Activated CD4-positive, alpha-beta T cell treated with anti-CD3 and anti-CD28 coated beads for 48 hours (primary cell): ENCODE results near the gene GNB1L.

ENCODE experiments used
- DNase-seq: peaks from one replicate; pipeline ENCODE4 v3.0.0-alpha.2; 2020

GNB1L gene

DNA sequence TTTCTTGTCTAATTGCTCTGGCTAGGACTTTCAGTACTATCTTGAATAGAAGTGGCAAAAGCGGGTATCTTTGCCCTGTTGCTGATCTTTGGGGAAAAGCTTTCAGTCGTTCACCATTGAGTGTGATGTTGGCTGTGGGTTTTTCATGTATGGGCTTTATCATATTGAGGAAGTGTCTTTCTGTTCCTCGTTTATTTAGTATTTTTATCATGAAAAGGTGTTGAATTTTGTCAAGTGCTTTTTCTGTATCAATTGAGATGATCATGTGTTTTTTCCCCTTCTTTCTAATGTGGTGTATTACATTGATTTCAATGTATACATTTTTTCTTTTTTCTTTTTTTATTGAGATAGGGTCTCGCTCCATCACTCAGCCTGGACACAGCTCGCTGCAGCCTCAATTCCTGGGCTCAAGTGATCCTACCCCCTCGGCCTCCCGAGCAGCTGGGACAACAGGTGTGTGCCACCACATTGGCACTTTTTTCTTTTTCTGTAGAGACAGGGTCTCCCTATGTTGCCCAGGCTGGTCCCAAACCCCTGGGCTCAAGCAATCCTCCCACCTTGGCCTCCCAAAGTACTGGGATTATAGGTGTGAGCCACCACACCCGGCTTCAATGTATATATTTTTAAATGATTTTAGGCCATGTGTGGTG, 5.3 kb upstream of the GNB1L start:
- DNase-seq = no peak

DNA sequence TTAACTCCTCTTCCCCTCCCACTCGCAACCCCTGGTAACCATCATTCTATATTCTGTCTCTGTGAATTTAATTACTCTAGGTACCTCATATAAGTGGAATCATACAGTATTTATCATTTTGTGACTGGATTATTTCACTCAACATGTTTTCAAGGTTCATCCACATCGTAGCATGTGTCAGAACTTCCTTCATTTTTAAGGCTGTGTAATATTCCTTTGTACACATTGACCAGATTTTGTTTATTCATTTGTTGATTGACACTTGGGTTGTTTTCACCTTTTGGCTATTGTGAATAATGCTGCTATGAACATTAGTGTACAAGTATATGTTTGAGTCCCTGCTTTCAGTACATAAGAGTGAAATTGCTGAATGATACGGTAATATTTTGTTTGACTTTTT, 2.7 kb upstream of the GNB1L start:
- no peak for DNase-seq

DNA sequence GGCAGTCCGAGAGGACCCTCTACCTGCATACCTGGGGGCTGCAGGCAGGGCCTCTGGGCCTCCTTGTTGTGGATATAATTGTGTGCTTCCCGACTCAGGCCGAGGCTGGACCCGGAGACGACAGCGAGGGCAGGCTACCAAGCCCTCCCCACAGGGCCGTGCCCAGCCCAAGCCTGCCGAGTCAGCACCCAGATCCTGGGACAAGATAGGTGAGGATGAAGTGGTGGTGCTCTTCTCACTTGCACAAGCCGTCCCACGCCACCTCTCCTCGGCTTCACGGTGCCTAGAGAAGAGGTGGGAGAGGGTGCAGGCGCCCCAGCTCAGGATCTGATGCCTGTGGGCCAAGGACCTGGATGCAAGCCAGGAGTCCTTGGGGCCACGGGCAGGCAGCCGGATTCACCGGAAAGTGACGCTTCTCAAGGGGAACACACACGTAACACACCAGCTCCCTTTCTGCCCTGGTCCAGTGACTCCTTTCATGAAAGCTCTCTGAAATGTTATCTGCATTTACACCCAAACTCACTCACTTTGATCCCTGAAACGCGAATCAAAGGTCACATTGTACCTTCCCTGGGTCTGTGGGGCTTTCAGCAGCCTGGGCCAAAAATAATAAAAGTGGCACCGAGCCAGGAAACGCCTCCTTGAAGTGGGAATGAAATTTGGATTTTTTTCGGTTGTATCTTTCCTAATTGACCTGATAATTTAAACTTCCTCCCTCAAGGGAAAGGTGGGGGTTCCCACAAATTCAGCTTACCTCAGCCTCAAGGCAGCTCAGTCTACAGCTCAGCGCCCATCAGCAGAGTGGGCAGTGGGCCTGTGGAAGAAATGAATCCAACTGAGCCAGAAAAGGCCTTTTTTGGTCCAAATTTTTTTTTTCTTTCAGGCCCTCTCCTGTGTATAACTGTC, 1.1 kb upstream of the GNB1L start:
- peak; percentile 84 for DNase-seq

DNA sequence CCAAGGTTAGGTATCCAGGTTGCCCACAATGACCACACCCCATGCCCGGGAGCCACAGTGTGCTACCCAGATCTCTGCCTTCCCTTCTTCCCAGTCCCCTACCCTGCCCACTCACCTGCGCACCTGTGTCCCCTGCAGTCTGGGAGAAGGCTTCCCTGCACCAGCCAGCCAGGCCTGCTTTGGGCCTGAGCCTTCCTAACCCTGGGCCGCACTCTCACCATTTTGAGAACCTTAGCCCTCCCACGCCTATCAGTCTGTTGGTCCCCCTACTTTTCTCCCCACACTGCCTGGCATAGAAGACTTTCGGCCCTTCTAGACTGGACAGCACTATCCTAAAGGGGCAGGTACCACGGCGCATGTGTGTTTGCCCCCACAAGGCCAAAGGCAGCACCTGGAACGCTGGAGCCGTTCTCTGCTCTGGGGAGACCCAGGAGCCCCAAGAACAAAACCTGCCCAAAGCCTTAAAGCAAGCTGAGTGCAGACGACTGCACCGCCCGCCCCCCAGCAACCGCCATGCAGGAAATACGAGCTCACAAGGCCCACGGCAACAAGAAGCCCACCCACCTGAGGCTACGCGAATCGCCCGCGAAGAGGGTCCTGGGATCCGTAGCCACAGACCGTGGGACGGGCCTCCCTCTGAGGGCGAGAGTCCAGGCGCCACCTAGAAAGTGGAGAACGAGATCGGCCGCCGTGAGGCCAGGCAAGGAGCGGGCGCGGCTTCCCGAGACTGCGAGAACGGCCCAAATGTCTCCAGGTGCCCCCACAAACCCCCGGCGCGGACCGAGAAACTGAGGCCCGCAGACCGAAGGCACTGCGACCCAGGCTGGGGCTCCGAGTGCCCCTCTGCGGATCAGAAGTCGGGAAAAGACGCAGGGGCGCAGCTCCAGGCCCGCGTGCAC, 546 bp downstream of the GNB1L start:
- DNase-seq = peak; percentile 22

DNA sequence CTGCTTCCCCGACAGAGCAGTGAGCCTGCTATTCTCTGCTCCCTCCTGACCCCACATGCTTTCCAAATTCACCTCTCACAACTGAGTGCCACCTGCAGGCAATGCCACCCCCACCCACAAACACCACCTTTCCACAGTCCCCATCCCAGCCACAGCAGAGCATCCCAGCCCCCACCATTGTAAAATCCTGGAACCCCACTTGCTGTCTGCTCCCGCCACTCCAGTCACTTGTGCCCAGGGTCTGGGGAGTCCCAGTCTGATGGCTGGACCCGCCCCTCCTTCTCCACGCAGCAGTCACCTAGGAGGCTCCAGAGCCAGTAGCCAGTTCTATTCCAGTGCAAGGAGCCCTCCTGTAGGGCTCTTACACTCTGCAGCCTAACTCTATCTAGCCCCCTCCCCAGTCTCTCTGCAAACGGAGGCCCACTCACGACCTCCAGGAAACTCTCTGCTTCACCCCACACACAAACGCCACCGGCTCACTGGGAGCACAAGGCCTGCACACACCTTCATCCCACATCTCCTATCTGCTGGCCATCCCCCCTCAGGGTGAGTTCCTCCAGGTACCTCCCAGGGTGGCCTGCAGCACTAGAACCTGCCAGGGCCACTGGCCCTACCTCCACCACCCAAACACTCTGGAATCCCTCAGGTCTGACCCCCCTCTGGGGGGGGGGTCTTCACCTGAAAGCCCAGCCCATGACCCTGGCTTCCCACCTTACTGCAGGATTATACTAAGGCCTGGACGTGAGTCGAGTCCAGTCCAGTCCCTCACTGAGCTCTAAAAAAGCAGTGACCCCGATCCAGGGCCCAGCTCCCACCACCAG, 1.4 kb downstream of the GNB1L start:
- no peak for DNase-seq

DNA sequence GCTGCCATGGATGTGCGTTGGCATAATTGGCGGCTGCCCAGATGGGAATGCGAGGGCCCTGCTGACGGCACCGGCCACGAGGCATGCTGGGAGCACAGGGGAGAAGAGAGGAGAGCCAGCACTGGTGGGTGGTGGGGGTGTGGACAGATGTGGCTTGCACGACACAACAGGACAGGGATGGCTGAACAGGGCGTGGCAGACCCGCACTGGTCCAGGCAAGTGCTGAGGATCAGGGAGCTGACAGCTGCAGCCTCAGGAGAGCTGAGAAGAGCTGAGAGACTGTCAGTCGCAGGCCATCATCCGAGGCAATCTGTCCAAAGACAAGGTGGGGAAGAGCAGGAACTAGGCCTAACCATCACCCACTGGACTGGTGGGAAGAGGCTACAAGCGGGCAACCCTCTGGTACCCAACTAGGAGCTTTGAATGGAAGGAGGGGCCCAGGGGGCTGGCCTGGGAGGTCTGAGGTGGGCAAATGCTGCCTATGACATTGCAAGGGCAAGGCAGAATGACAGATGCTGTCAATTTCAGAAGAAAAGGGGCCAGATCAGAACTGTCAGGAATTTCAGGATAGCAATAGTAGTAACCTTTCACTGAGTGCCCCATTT, 2.4 kb downstream of the GNB1L start:
- no peak for DNase-seq

DNA sequence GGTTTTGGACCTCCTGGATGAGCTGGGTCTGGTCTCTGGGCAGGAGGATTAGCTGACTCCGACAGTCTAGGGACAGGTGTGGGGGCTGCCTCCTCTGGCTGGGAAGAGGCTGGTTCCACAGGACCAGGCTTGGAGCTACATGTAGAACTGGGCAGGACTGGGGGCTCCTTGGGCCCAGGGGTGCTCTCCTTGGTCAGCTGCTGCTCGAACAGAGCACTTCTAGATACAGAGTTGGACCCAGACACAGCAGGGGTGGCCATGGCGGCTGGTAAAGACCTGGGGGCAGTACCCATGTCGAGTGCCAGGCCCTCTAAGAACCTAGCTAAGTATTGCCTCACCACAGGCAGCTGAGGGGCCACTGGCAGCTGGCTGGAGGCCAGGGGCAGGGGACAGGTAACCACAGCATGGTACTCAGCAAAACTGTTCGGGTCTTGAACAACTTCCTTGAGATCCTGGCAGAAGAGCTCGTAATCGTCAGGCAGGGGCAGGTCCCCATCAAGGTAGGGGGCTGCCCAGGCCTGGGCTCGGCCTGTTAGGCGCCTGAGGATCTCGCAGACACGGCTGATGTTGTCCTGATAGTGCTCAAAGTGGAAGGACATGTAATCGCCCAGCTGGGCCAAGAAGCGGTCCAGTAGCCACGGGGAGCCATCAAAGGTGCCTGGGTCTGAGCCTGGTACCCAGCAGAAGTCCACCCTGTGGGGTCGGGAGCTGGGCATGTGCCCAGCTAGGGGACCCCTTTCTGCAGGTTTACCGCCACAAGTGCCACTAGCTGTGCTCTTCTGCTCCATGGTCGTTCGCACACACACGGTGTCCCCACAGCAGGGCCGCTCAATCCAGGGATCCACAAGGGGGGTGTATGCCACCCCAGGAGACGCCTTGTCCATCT, 3.1 kb downstream of the GNB1L start:
- no peak for DNase-seq

DNA sequence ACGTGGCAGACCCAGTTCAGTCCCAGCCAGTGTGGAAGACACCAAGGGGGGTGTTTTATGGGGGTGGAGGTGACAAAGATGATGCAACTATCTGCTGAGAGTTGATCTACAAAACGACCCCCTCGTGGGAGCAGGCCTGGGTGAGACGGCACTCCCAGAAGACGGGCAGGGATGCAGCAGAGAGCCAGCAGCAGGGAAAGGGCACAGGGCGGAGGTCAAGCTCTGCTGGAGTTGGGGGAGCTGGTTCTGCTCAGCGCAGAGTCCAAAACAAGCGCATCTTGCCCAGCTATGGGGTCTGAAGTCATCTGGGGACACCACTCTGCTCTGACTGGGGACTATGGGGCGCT, 3.9 kb downstream of the GNB1L start:
- DNase-seq = no peak

DNA sequence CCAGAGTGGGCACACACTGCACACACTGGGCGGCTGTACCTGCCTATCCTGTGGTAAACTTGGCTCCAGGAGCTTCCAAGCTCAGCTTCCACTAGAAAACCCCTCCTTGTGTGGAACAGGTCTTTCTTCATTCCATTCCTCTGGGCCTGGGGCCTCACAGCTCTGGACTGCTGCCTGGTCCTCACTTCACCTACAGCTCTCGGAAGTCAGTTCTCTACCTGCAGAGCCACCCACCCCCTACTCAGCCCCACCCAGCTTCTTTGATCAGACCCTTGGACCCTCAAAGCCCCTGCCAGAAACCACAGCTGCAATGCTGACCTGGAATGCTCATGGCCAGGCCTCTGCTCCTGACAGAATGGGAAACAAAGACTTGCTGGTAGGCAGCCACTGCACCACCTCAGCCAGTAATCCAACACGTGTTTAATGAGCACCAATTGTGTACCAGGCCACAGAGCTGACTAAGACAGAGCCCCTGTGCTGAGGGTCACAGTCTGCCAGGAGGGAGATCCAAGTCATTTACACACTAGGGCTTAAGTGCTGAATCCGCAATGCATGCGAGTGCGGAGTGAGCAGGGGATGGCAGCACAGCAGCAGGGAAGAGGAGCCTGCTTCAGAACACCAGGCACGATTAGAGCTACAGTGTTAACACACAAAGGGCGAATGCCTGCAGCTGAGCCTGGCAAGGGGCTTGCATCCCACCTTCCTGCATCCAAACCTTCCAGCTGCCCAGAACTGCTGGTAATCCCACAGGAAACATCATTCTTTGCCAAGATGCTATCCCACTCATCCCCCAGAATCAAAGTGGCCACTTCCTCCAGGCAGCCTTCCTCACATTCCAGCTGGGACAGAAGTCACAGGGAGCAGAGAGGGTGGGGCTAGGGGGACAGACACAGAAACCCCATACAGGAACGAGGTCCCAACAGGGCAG, 4.6 kb downstream of the GNB1L start:
- no peak for DNase-seq

DNA sequence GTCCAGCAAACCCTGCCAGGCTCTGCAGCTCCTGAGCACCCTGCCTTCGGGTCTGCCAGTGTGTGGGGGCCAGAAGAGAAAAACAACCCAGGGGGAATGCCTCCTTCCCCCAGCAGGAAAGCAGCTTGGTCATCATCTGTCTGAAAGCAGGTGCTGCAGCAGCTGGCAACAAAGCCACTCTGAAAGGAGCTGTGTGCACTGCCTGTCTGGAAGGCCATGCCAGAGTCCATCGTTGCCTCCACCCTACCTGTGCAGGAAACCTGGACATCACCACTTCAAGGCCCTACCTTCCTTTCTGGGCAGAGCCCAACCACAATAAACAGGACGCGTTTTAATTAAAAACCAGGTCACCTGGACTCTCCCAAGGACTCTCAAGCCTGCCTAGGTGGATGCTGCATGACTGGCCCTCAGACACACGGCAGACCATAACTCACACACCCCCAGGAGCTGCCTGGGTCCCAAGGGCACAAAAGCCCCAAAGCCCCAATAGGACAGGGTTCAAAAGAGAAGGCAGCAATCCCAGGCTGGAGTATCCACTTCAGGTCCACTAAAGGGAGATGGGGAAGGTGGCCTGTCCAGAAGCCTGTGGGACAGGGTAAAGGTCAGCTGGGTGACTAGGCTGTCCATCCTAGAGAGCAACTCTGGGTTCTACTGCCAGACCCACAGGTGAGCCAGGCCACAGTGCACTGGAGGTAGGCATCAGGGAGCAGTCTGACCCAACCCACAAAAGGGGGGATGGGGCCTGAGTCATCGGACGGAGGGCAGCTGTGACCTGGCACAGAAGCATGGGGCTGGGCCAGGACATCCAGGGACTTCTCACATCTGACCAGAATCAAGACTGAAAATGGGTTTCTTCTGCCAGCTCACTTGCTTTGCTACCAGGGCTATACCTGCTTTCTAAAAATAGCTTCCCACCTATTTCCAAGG, 6.1 kb downstream of the GNB1L start:
- no peak for DNase-seq

DNA sequence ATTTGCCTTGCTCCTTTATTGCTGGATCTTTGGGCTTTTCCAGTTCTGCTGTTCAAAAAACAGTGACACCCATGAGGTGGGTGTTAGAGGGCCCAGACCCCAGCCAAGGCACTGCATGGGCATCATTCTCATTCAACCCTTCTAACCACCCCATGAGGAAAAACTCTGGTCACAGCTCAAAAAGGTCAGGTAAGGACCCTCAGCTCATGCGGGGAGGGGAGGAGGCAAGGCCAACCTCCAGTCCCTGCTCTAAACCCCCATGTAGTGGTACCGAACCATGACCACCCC, 7.4 kb downstream of the GNB1L start:
- DNase-seq = no peak

DNA sequence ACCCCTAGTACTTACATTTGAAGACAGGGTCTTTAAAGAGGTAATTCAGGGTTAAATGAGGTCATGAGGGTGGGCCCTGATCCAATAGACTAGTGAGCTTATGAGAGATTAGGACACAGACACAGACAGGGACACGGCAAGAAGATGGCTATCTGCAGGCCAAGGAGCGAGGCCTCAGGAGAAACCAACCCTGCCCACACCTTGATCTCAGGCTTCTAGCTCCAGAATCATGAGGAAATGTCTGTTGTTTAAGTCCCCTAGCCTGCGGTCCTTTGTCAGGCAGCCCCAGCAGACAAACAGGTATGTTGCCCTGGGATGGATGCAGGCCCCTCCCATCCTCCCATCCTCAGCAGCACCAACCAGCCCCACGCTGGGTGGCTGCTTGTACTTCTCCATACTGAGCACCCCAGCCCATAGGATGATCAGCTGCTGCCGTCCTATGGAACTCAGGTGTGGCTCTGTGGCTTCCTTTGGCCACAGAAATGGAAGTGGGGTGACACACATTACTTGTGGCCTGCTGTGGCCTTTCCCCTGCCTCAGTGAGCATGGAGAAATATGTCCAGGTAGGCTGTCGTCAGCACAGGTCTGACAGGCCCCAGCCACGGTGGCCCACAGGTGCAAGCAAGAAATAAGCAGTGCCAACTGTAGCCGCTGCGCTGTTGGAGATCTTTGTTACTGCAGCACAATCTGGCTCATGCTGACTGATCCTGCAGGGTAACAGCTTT, 7.9 kb downstream of the GNB1L start:
- no peak for DNase-seq

DNA sequence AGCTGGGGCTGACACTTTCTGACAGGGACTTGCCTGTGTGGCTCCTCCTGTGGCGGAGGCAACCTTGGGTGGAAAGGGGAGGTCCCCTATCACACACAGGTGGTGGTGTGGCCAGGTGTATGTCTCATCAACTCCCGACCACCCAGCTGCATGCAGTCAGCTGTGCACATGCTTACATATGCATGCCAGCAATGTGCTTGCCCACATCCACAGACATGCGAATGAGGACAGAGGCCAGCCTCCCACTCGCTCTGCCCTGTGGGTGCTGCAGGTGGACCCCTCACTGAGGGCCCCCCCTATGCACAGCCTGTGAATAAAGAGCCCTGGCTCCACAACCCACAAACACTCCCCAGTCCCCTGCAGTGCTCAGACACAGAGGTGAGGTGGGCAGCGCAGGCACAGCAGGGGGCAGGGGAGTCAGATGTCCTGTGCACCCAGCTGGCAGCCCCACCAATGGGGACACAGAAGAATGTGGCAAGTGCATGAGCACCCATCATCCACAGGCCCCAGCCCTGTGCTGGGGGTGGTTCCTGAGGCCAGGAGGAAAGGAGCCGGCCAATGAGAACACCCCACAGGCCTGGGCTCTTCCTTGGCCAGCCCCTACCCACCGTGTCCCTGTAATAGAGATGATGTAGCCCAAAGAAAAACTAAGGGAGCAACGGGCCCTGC, 9.5 kb downstream of the GNB1L start:
- no peak for DNase-seq

DNA sequence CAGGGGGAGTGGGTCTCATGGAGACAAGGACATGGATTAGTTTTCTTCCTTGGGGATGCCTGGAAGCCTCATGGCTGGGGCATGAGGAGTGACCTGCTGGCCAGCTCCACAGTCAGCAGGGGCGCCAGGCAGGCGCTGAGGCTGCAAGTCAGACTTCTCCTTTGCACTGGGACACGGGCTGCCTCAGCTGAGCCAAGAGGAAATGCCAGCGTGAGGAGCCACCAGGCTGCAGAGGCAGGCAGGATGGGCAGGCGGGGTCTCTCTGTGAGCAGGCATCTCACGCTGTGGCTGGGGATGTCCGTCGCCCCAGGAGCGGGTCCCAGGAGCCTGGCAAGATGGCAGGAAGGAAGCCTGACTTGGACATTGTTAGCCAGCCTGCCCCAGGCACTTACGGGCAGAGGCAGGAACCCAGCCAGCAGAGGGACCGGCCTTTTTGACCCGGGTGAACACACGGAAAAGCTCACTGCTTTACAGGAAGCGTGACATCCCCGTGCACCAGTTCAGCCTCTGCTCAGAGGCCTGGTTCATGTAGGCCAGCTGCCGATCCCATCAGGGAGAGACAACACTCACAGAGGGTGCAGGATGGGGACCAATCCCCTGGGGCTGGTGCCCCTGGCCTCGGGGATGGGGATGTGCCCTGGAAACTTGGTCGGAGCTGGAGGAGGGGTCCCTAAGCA, 10.2 kb downstream of the GNB1L start:
- peak; percentile 34 for DNase-seq

DNA sequence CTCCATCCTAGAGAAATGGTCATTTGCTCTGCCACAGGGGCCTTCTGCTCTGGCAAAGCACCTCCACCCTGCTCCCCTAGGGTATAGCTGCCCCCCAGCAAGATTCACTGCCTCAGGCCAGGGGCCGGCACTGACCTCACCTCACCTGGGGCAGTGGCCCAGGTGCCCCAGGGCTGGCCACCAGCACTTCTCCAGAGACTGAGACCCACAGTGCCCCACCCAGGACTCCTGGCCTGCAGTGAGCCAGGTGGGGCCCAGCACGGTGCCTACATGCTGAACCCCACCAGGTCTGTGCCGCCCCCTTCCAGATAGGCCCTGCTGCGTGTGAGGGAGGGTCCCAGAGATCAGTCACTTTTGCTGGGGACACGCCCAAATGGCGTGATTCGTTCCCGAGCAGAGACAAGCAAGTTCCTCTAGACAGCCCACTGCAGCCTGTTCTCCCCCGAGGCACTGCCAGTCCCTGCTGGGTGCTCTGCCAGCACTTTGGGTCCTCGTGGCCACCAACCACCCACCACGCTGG, 10.8 kb downstream of the GNB1L start:
- DNase-seq = no peak

DNA sequence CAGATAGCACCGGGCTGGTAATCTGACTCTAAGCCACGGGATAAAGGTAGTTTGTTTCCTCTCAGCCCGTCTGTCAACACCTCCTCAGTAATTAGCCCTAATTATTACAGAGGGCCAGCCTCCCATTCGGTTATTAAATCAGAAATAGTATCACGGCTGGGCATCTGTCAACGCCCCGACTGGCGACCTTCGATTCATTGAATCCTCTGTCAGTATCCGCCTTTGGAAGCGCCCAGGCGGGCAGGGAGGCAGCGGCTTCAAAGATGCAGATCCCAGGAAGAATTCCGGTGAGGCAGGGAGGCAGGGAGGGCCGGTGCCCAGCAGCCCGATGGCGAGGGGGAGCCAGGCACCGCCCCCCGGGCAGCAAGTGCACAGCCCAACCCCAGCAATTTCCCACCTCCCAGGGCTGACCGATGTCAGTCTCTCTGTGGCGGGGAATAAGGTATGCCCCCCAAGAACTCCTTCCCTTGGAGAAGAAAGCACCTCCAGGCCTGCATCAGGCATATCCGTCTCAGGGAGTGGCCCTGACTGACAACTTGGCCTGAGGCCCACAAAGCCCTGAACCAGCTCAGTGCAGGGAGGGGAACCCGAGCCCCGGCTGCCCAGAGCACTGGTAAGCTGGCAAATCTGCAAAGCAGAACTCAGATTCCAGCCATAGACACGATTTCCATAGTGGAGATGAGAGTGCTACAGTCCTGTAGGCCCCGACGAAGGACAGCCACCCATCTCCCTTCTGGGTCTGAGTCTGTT, 11.4 kb downstream of the GNB1L start:
- no peak for DNase-seq
